Measurements from ENCODE around the gene MCOLN3.

DNA sequence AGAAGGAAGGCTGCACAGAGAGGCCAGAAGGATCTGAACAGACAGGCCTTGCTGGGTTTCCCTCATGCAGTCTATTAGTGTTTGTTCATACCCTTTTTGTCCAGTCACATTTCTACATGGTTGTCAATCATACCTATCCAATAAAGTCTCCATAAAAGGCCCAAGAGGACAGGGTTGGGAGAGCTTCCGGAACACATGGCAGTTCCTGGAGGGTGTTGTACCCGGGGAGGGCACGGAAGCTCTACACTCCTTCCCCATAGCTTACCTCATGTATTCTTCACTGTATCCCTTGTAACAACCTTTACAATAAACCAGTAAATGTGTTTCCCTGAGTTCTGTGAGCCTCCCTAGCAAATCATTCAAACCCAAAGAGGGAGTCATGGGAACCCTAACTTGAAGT is 79.4 kb downstream of the MCOLN3 start:
- TF ChIP-seq CTCF (IDR thresholded peaks at IDR 0.05; ENCODE audit: low read depth, low read length) (no peak), MAX (IDR thresholded peaks at IDR 0.05; ENCODE audit: low read depth, low read length) (no peak), POLR2A (IDR thresholded peaks at IDR 0.05; ENCODE audit: extremely low read depth, insufficient read length) (no peak), MYC (IDR thresholded peaks at IDR 0.05; ENCODE audit: low read depth, low read length) (no peak)
